IMR-90 (cell line): Measurements from ENCODE around the gene PPFIA2. TPM values are rescaled to one million over a fixed set of nuclear protein-coding genes. Genes with fewer than 3 reads are reported as not detected.

Experiments
- ATAC-seq: fragments of 200-7000 bp; cut with Tn5 transposase; 2 replicates; pipeline ENCODE4 v1.9.1; 2020; ENCODE audit warnings: low read depth, mild to moderate bottlenecking, moderate library complexity
- BruUV-seq: library from RNA; stranded (reverse); fragments of 400-500 nt; replicated peaks from 2 replicates; lab custom pipeline; 2021; lab: Mats Ljungman, UMichigan
- CTCF ChIA-PET: fragments of 300-600 bp; formaldehyde crosslinking; extraction: SDS; loops from one replicate; lab custom pipeline; 2021; ENCODE audit warnings: antibody characterized with exemption; lab: Yijun Ruan, JAX
- POLR2A ChIA-PET: fragments of 300-600 bp; sonication (Branson Sonifier 250); formaldehyde crosslinking; loops from one replicate; lab custom pipeline; 2022; ENCODE audit warnings: antibody characterized with exemption; ENCODE audit not compliant: unreplicated experiment; lab: Charles Lee
- DNase-seq: peaks from one replicate; pipeline ENCODE4 v3.0.0; 2013
- H2AFZ ChIP-seq: replicated peaks from 2 replicates; pipeline ENCODE3; 2013; ENCODE audit warnings: low read length, mild to moderate bottlenecking; ENCODE audit not compliant: poor library complexity
- H2AK5ac ChIP-seq: 2 replicates; pipeline ENCODE4 v1.6.1; 2013; ENCODE audit warnings: low read depth, low read length, inconsistent platforms
- H2AK9ac ChIP-seq: replicated peaks from 2 replicates; pipeline ENCODE3; 2013; ENCODE audit warnings: mild to moderate bottlenecking, low read depth, low read length, moderate library complexity; ENCODE audit not compliant: poor library complexity
- H2BK120ac ChIP-seq: 2 replicates; pipeline ENCODE4 v1.6.1; 2013; ENCODE audit warnings: low read depth, low read length, inconsistent platforms
- H2BK15ac ChIP-seq: 3 replicates; pipeline ENCODE4 v1.6.1; 2013; ENCODE audit warnings: low read depth, low read length, inconsistent platforms
- H2BK20ac ChIP-seq: 2 replicates; pipeline ENCODE4 v1.6.1; 2013; ENCODE audit warnings: low read depth, mild to moderate bottlenecking, inconsistent platforms, low read length, moderate library complexity
- H2BK5ac ChIP-seq: 2 replicates; pipeline ENCODE4 v1.6.1; 2013; ENCODE audit warnings: mild to moderate bottlenecking, low read depth, low read length, inconsistent platforms; ENCODE audit not compliant: poor library complexity, severe bottlenecking
- H3K14ac ChIP-seq: replicated peaks from 2 replicates; pipeline ENCODE4 v1.6.1; 2013; ENCODE audit warnings: low read depth, low read length, inconsistent platforms
- H3K18ac ChIP-seq: 2 replicates; pipeline ENCODE4 v1.6.1; 2013; ENCODE audit warnings: low read depth, low read length, control low read depth
- H3K23ac ChIP-seq: 2 replicates; pipeline ENCODE4 v1.6.1; 2013; ENCODE audit warnings: low read depth, low read length, inconsistent platforms
- H3K27ac ChIP-seq: 2 replicates; pipeline ENCODE4 v1.5.1; 2013; ENCODE audit warnings: mild to moderate bottlenecking, control low read depth, low read length; ENCODE audit not compliant: insufficient read depth
- H3K27me3 ChIP-seq: 2 replicates; pipeline ENCODE4 v1.6.1; 2013; ENCODE audit warnings: low read length; ENCODE audit not compliant: control insufficient read depth, insufficient read depth
- H3K36me3 ChIP-seq: 2 replicates; pipeline ENCODE4 v1.6.1; 2013; ENCODE audit warnings: low read length, mixed read lengths; ENCODE audit not compliant: control insufficient read depth, insufficient read depth
- H3K4ac ChIP-seq: 2 replicates; pipeline ENCODE4 v1.6.1; 2013; ENCODE audit warnings: low read depth, low read length, inconsistent platforms
- H3K4me1 ChIP-seq: 2 replicates; pipeline ENCODE4 v1.6.1; 2013; ENCODE audit warnings: low read length, mixed read lengths; ENCODE audit not compliant: control insufficient read depth, insufficient read depth
- H3K4me2 ChIP-seq: 2 replicates; pipeline ENCODE4 v1.6.1; 2013; ENCODE audit warnings: low read depth, mild to moderate bottlenecking, control low read depth, low read length, moderate library complexity
- H3K4me3 ChIP-seq: 2 replicates; pipeline ENCODE4 v1.5.1; 2013; ENCODE audit warnings: low read depth, mild to moderate bottlenecking, control low read depth, low read length, moderate library complexity; ENCODE audit not compliant: insufficient read depth
- H3K56ac ChIP-seq: 2 replicates; pipeline ENCODE4 v1.6.1; 2013; ENCODE audit warnings: low read length, inconsistent platforms; ENCODE audit not compliant: insufficient read depth; ENCODE audit errors: extremely low read depth
- H3K79me1 ChIP-seq, 2 experiments: 2 replicates each; pipeline ENCODE4 v1.6.1; 2013; ENCODE audit warnings: low read length in 2 of 2, inconsistent platforms in 1 of 2, low read depth in 1 of 2
- H3K9ac ChIP-seq: 2 replicates; pipeline ENCODE4 v1.6.1; 2013; ENCODE audit warnings: low read depth, low read length, control low read depth
- H3K9me1 ChIP-seq: 2 replicates; pipeline ENCODE4 v1.6.1; 2013; ENCODE audit warnings: low read length, inconsistent platforms; ENCODE audit not compliant: insufficient read depth
- H3K9me3 ChIP-seq: 2 replicates; pipeline ENCODE4 v1.6.1; 2013; ENCODE audit warnings: low read length; ENCODE audit not compliant: control insufficient read depth, insufficient read depth
- H4K20me1 ChIP-seq: 2 replicates; pipeline ENCODE4 v1.6.1; 2013; ENCODE audit warnings: low read length, inconsistent platforms; ENCODE audit not compliant: insufficient read depth
- H4K5ac ChIP-seq: 2 replicates; pipeline ENCODE4 v1.6.1; 2013; ENCODE audit warnings: mild to moderate bottlenecking, low read depth, low read length, control low read depth
- H4K8ac ChIP-seq, 2 experiments: 2 replicates each; pipeline ENCODE4 v1.6.1; 2013; ENCODE audit warnings: low read depth in 2 of 2, low read length in 2 of 2, control low read depth in 1 of 2, inconsistent platforms in 1 of 2
- H4K91ac ChIP-seq: 2 replicates; pipeline ENCODE4 v1.6.1; 2013; ENCODE audit warnings: low read depth, low read length, inconsistent platforms; ENCODE audit not compliant: insufficient read depth
- BHLHE40 ChIP-seq: fragments of 150-350 bp; IDR thresholded peaks from 2 replicates; pipeline ENCODE4 v1.6.1; 2016; ENCODE audit warnings: mild to moderate bottlenecking, low read depth, low read length
- CEBPB ChIP-seq: IDR thresholded peaks from 2 replicates; pipeline ENCODE4 v1.6.1; 2012; ENCODE audit warnings: low read depth, low read length, improper control_type of control experiment
- CHD1 ChIP-seq: IDR thresholded peaks from 2 replicates; pipeline ENCODE4 v1.6.1; 2012; ENCODE audit warnings: low read depth, low read length, improper control_type of control experiment
- FOS ChIP-seq: fragments of 150-350 bp; IDR thresholded peaks from 2 replicates; pipeline ENCODE4 v1.6.1; 2016; ENCODE audit warnings: low read depth, low read length
- MAFK ChIP-seq: IDR thresholded peaks from 2 replicates; pipeline ENCODE4 v1.6.1; 2012; ENCODE audit warnings: low read depth, low read length, improper control_type of control experiment
- MAZ ChIP-seq: IDR thresholded peaks from 2 replicates; pipeline ENCODE4 v1.6.1; 2012; ENCODE audit warnings: low read depth, mild to moderate bottlenecking, low read length, improper control_type of control experiment, moderate library complexity, borderline replicate concordance
- MXI1 ChIP-seq: IDR thresholded peaks from 2 replicates; pipeline ENCODE4 v1.6.1; 2012; ENCODE audit warnings: low read depth, mild to moderate bottlenecking, low read length, moderate library complexity, borderline replicate concordance
- NFE2L2 ChIP-seq: fragments of 150-350 bp; IDR thresholded peaks from 2 replicates; pipeline ENCODE4 v1.6.1; 2016; ENCODE audit warnings: low read depth, mild to moderate bottlenecking, low read length
- POLR2A ChIP-seq: IDR thresholded peaks from 2 replicates; pipeline ENCODE4 v1.6.1; 2012; ENCODE audit warnings: mild to moderate bottlenecking, low read depth, low read length
- RAD21 ChIP-seq: IDR thresholded peaks from 2 replicates; pipeline ENCODE4 v1.6.1; 2012; ENCODE audit warnings: low read length, improper control_type of control experiment
- RCOR1 ChIP-seq: IDR thresholded peaks from 2 replicates; pipeline ENCODE4 v1.6.1; 2012; ENCODE audit warnings: mild to moderate bottlenecking, low read length, improper control_type of control experiment; ENCODE audit not compliant: insufficient replicate concordance
- RFX5 ChIP-seq: IDR thresholded peaks from 2 replicates; pipeline ENCODE4 v1.8.0; 2012; ENCODE audit warnings: low read depth, mild to moderate bottlenecking, low read length, moderate library complexity
- SMC3 ChIP-seq: fragments of 150-350 bp; IDR thresholded peaks from 2 replicates; pipeline ENCODE4 v1.6.1; 2016; ENCODE audit warnings: low read depth, mild to moderate bottlenecking, antibody characterized with exemption, low read length, moderate library complexity
- USF2 ChIP-seq: fragments of 150-350 bp; IDR thresholded peaks from 2 replicates; pipeline ENCODE4 v1.6.1; 2017; ENCODE audit warnings: mild to moderate bottlenecking, antibody characterized with exemption, low read length, low read depth
- WGBS, 2 experiments: methylation state at CpG; one replicate each; pipeline versions ENCODE4 v1.1.5 to v1.1.7; 2013; ENCODE audit warnings: missing lambda C conversion rate in 2 of 2; ENCODE audit not compliant: insufficient read length in 1 of 2; ENCODE audit errors: extremely low coverage in 2 of 2; 5-methylcytosine and 5-hydroxymethylcytosine counted together
- dilution Hi-C: fragments of 300-500 bp; cut with HindIII; formaldehyde crosslinking; loops from one replicate; pipeline ENCODE4 v1.14.3; 2018; ENCODE audit warnings: low sequenced_read_pairs; ENCODE audit not compliant: unreplicated experiment
- in situ Hi-C: fragments of 300-500 bp; cut with MboI; formaldehyde crosslinking; loops from 3 replicates; pipeline ENCODE4 v1.14.3; 2019; ENCODE audit warnings: low sequenced_read_pairs, inconsistent platforms, mixed read lengths
- intact Hi-C: fragments of 100-400 bp; cut with micrococcal nuclease; formaldehyde crosslinking; loops from 2 replicates; pipeline ENCODE4 v1.10.0; 2022
- polyA plus RNA-seq, 3 experiments: library from polyadenylated mRNA; depleted of rRNA; stranded (reverse); fragments of >200 nt; gene quantifications; 2 replicates each; pipeline ENCODE4 v1.2.3, GENCODE V29; 2012; ENCODE audit warnings: low replicate concordance in 1 of 3
- total RNA-seq: library from RNA; depleted of rRNA; stranded (reverse); fragments of >200 nt; gene quantifications from 2 replicates; pipeline ENCODE4 v1.2.3, GENCODE V29; 2012
- TF ChIP-seq, protein P1 (sequence below): fragments of 150-350 bp; IDR thresholded peaks from 2 replicates; pipeline ENCODE4 v1.6.1; 2016; ENCODE audit warnings: low read depth, mild to moderate bottlenecking, low read length, moderate library complexity, borderline replicate concordance
- TF ChIP-seq, protein P2 (sequence below): conservative IDR thresholded peaks from 2 replicates; pipeline ENCODE4 v1.5.1; 2012; ENCODE audit warnings: mild to moderate bottlenecking, low read depth, low read length, improper control_type of control experiment

The PPFIA2 gene
- total and polyA plus RNA-seq, 2 of the 4 experiments (the other 2 are of a cell fraction) = 0.29 to 1.3 TPM

DNA sequence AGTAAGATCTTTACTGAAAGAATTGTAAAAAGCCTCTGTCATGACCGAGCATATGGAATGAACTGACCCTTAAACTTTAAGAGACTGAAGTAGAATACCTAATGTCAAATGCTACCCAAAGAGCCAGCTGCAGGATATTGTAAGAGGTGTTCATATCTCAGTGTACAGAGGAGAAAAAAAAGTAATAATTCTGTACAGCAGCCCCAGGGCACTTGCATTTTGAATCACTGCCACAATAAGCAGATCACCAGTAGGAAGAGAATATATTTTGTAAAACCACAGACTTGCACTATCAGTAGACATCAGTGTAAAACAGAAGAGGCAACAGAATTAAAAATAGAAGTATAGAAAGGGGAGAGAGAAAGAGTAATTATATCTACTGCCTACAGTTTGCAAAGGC is 162.6 kb downstream of the PPFIA2 start:
- ATAC-seq = no peak
- CTCF ChIA-PET = no interaction called here
- H3K9ac ChIP-seq = no peak overlapping the region
- no CpG with 5 or more reads among the region's 1 CpG for WGBS, 2 experiments
- TF ChIP-seq CEBPB (no peak), MAFK (no peak), FOS (no peak), MXI1 (no peak), RAD21 (no peak), BHLHE40 (no peak), MAZ (no peak), CHD1 (no peak), USF2 (no peak), RCOR1 (no peak), NFE2L2 (no peak), RFX5 (no peak), POLR2A (no peak), SMC3 (no peak)
- TF ChIP-seq, protein P1, sequence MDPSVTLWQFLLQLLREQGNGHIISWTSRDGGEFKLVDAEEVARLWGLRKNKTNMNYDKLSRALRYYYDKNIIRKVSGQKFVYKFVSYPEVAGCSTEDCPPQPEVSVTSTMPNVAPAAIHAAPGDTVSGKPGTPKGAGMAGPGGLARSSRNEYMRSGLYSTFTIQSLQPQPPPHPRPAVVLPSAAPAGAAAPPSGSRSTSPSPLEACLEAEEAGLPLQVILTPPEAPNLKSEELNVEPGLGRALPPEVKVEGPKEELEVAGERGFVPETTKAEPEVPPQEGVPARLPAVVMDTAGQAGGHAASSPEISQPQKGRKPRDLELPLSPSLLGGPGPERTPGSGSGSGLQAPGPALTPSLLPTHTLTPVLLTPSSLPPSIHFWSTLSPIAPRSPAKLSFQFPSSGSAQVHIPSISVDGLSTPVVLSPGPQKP = no peak
- TF ChIP-seq, protein P2, sequence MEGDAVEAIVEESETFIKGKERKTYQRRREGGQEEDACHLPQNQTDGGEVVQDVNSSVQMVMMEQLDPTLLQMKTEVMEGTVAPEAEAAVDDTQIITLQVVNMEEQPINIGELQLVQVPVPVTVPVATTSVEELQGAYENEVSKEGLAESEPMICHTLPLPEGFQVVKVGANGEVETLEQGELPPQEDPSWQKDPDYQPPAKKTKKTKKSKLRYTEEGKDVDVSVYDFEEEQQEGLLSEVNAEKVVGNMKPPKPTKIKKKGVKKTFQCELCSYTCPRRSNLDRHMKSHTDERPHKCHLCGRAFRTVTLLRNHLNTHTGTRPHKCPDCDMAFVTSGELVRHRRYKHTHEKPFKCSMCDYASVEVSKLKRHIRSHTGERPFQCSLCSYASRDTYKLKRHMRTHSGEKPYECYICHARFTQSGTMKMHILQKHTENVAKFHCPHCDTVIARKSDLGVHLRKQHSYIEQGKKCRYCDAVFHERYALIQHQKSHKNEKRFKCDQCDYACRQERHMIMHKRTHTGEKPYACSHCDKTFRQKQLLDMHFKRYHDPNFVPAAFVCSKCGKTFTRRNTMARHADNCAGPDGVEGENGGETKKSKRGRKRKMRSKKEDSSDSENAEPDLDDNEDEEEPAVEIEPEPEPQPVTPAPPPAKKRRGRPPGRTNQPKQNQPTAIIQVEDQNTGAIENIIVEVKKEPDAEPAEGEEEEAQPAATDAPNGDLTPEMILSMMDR = no peak
- no peak overlapping the region for H3K4me3 ChIP-seq
- no peak overlapping the region for H4K91ac ChIP-seq
- H3K36me3 ChIP-seq = no peaks in the 10 kb centered on the region
- H3K23ac ChIP-seq = no peak overlapping the region
- no peak overlapping the region for H3K4me2 ChIP-seq
- no peak overlapping the region for H4K5ac ChIP-seq
- no peak overlapping the region for H2AK5ac ChIP-seq
- BruUV-seq = no TSS peak
- POLR2A ChIA-PET = no interaction called here
- no peak overlapping the region for H2AK9ac ChIP-seq
- H2BK120ac ChIP-seq = no peak overlapping the region
- no peak overlapping the region for H2AFZ ChIP-seq
- no peak overlapping the region for H4K8ac ChIP-seq
- no peak overlapping the region for H3K4ac ChIP-seq
- no peaks in the 10 kb centered on the region for H4K20me1 ChIP-seq
- no peaks in the 10 kb centered on the region for H3K27me3 ChIP-seq
- no peaks in the 10 kb centered on the region for H3K4me1 ChIP-seq
- H2BK20ac ChIP-seq = no peak overlapping the region
- H2BK15ac ChIP-seq = no peak overlapping the region
- intact Hi-C loops = no loop called here
- H3K9me1 ChIP-seq = no peaks in the 10 kb centered on the region
- no peaks in the 10 kb centered on the region; the same call in 1 of the 2 replicates for H3K9me3 ChIP-seq
- no peak overlapping the region for H3K27ac ChIP-seq
- H3K18ac ChIP-seq = no peak overlapping the region
- no peak overlapping the region for H3K14ac ChIP-seq
- in situ Hi-C loops = no loop called here
- H2BK5ac ChIP-seq = no peak overlapping the region
- no peaks in the 10 kb centered on the region for H3K79me1 ChIP-seq
- H3K56ac ChIP-seq = no peak overlapping the region
- no peak for DNase-seq
- dilution Hi-C loops = no loop called here
